Measurements from ENCODE around the gene NPLOC4.

Gene NPLOC4

GRCh38 chr17:81518113-81518784, 118.7 kb downstream of the NPLOC4 start:
- DNase-seq (ENCODE audit: low read depth): no peak

DNA sequence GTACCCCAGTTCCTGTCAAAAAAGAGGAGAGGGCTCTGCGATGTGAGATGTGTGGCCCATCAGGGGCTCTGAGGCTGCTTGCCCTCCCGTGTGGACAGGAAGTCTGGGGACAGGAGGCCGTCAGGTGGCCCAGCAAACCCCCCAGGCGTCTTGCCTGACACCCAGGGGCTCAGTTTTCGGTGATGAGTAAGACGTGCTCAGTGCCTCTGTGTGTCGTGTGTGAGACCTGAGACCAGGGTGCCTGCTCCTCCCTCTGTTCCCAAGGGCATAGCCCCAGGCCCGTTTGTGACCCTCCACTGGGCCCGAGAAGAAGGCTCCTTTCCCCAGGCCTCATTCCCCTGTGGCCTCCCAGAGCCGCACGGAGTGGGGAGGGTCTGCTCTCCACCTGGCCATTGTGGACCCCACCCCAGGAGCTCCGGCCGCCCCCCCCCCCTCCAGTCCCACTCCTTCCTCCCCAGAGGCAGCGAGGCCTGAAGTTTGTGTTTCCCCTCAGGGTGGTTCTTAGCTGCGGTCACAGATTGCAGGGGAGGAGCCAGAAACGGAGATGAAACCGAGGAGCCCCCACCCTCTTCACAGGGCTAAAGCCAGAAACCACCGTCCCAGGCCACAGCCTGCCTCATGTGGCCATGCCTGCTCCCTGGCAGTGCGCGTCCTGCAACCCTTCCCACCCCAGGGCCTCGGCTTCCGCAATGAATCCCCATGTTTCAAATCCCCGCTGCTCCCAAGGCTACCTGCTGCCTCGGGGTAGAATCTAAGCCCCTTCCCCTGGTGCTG, 119.4 kb downstream of the NPLOC4 start:
- no peak for DNase-seq (ENCODE audit: low read depth)

- DNase-seq (ENCODE audit: low read depth): no peak
These were observed 119.9 kb downstream of the NPLOC4 start for GRCh38 chr17:81517009-81517338.

GRCh38 chr17:81516439-81516838, 120.5 kb downstream of the NPLOC4 start:
- DNase-seq (ENCODE audit: low read depth): no peak

DNA sequence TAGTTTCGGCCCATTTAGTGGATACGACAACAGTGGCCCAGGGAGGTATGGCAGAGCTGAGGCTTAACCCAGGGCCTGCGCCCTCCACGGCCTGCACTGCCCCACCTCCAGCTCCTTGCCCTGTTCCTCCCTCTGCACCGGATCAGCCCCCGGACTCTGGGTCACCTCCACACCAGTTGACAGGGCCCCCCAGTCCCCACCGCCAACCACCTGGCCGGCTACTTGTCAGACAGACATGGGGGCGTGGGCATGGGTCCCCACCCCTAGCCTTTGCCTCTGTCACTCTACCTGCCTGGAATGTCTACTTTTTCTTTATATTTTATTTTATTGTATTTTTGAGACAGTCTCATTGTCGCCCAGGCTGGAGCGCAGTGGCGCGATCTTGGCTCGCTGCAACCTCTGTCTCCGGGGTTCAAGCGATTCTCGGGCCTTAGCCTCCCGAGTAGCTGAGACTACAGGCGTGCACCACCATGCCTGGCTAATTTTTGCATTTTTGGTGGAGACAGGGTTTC, 121.3 kb downstream of the NPLOC4 start:
- DNase-seq (ENCODE audit: low read depth): no peak

- no peak for DNase-seq (ENCODE audit: low read depth)
These were observed 122.0 kb downstream of the NPLOC4 start for GRCh38 chr17:81514739-81515529.

DNA sequence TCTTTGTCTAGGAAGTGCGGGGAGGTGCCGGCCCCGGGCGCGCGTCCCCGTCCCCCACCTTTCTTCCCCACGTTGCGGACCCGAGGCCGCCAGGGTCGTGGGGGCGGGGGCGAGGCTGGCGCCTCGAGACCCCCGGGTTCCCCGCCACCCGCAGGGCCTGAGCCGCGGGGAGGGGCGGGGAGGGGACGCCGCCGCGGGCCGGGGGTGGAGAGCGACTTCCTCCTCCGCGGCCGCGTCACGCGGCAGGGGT, 122.5 kb downstream of the NPLOC4 start:
- no peak for DNase-seq (ENCODE audit: low read depth)

GRCh38 chr17:81513753-81514488, 123.0 kb downstream of the NPLOC4 start:
- no peak for DNase-seq (ENCODE audit: low read depth)

DNA sequence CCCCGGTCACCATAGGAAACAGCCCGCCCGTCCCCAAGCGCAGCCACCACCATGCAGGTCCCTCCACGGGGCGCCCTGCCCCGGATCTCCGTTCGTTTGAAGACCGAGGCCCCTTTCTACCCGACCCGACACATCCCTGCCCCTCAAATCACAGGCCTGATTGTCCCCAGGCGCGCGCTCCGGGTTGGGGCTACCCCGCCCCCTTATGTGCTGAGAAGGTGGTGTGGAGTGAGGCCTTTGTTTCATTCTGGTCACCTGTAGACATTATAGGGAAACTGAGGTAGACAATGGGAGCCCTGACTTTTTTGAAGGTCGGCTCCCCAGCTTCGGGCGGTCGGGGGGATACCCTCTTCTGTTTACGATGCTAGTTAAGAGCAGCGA, 123.5 kb downstream of the NPLOC4 start:
- no peak for DNase-seq (ENCODE audit: low read depth)

DNA sequence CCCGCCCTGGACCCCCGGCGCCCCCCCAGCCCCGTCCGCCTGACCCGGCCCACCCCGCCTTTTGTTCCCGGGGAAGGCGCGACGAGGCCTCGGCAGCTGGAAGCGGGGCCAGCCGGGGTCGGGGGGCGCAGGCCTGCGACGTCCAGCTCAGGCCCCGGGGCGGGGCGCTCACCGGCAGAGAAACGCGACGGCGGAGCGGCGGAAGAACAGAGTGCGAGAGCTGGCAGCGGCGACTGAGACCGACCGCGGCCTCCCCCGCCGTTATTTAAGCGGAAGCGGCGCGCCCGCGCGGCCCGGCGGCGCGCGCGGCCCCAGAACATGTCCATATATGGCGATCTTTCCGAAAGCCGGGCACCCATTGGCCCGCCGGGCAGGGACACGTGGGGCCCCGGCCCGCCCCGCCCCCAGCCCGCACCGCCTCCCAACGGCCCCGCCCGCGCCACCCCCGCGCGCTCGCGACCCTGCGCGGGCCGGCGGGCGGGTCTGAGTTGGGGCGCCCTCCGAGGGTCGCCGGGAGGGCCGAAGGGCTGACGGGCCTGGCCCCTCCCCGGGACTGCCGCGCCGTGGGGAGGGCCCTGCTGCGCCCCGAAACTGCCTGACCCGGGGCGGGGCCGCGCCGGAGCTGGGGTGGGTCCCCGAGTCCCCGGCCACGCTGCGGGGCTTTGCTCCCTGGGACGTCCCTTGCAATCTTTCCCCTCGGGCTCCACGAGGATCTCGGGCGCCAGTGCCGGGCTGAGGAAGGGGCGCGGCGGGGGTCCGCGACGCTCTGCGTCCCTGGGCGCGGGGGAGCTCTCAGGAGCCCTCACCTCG, 124.1 kb downstream of the NPLOC4 start, which contains the start of gene ACTG1:
Gene ACTG1, minus strand, starts transcription at position 238 of the 810 bp plus-strand sequence. CDS start 445 bp downstream, outside the sequence.
- DNase-seq (ENCODE audit: low read depth): peak; percentile 82

GRCh38 chr17:81511804-81512561, 124.9 kb downstream of the NPLOC4 start:
- DNase-seq (ENCODE audit: low read depth): no peak

- no peak for DNase-seq (ENCODE audit: low read depth)
These were observed 125.4 kb downstream of the NPLOC4 start for GRCh38 chr17:81511554-81511803.

- DNase-seq (ENCODE audit: low read depth): no peak
These were observed 125.9 kb downstream of the NPLOC4 start for GRCh38 chr17:81510785-81511553.

- no peak for DNase-seq (ENCODE audit: low read depth)
These were observed 126.7 kb downstream of the NPLOC4 start for GRCh38 chr17:81509972-81510784.

GRCh38 chr17:81509207-81509971, 127.5 kb downstream of the NPLOC4 start:
- no peak for DNase-seq (ENCODE audit: low read depth)

- DNase-seq (ENCODE audit: low read depth): no peak
These were observed 128.2 kb downstream of the NPLOC4 start for GRCh38 chr17:81508639-81509206.

Data from CMK (cell line).